Activated T-cell treated with anti-CD3 and anti-CD28 coated beads, Interleukin-2, amount 50 U/mL, for 4 hours (primary cell): ENCODE data around the gene CTAGE1. TPM values are rescaled to one million over a fixed set of nuclear protein-coding genes. Genes with fewer than 3 reads are reported as not detected.
A peak's percentile ranks its signal among the peaks of the same experiment; 100 is the strongest.
"Not testable (repeated sequence)": the region's sequence is repeated elsewhere in the genome, so short reads cannot be mapped to it uniquely, and the experiment has no call there.

Experiments
- ATAC-seq, 2 donors: fragments of 200-7000 bp; cut with Tn5 transposase; one replicate each; pipeline ENCODE4 v1.10.0; 2021
- DNase-seq: peaks from one replicate; pipeline ENCODE4 v3.0.0-alpha.2; 2020
- H3K27me3 Mint-ChIP-seq: one replicate; pipeline ENCODE4 v1.8.0; 2021; ENCODE audit warnings: low read depth, mixed read lengths
- H3K36me3 Mint-ChIP-seq: one replicate; pipeline ENCODE4 v1.8.0; 2022; ENCODE audit warnings: mixed read lengths; ENCODE audit not compliant: insufficient read depth
- H3K4me1 Mint-ChIP-seq: one replicate; pipeline ENCODE4 v1.8.0; 2021; ENCODE audit warnings: low read depth, mixed read lengths
- H3K4me3 Mint-ChIP-seq: one replicate; pipeline ENCODE4 v1.8.0; 2021; ENCODE audit warnings: mild to moderate bottlenecking, moderate library complexity, mixed read lengths
- H3K9me3 Mint-ChIP-seq: one replicate; pipeline ENCODE4 v1.8.0; 2021; ENCODE audit warnings: mixed read lengths
- total RNA-seq, 3 donors: library from RNA; stranded (reverse); gene quantifications; one replicate each; pipeline ENCODE4 v1.2.1, GENCODE V29; 2021

The CTAGE1 gene
- total RNA-seq, 3 donors from 2014 or later = not detected

GRCh38 chr18:22423878-22424564 lies 6.3 kb upstream of the CTAGE1 start:
- Mint-ChIP-seq H3K36me3 (no peaks in the 10 kb centered on the region), H3K9me3 (peaks cover 3% of the 10 kb centered on the region), H3K4me1 (no peaks in the 10 kb centered on the region), H3K4me3 (no peak overlapping the region), H3K27me3 (no peaks in the 10 kb centered on the region)
- DNase-seq (no peak), ATAC-seq (no peak)

GRCh38 chr18:22422909-22423548 lies 5.3 kb upstream of the CTAGE1 start:
- Mint-ChIP-seq H3K9me3 (peaks cover 7% of the 10 kb centered on the region), H3K27me3 (peaks cover 4% of the 10 kb centered on the region), H3K36me3 (no peaks in the 10 kb centered on the region), H3K4me3 (no peak overlapping the region), H3K4me1 (no peaks in the 10 kb centered on the region)
- ATAC-seq (no peak), DNase-seq (no peak)

DNA sequence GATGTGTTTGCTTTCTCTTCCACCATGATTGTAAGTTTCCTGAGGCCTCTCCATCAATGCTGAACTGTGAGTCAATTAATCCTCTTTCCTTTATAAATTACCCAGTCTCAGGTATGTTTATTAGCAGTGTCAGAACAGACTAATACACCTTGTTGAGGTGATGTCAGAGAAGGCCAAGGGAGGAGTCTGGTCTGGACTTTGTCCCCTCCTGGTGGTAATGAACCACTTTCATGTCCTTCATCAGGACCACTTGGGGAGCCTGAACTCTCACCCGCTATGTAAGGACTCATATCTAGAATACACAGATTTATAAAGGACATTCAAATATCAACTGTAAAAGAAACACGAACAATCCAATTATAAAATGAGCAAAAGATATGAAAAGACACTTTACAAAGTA lies 2.9 kb upstream of the CTAGE1 start:
- ATAC-seq (no peak), DNase-seq (no peak)
- Mint-ChIP-seq H3K4me1 (no peaks in the 10 kb centered on the region), H3K9me3 (peaks cover 4% of the 10 kb centered on the region), H3K4me3 (no peak overlapping the region), H3K36me3 (no peaks in the 10 kb centered on the region), H3K27me3 (peaks cover 4% of the 10 kb centered on the region)

GRCh38 chr18:22412176-22412911 lies 5.4 kb downstream of the CTAGE1 start:
- Mint-ChIP-seq H3K27me3 (no peaks in the 10 kb centered on the region), H3K36me3 (no peaks in the 10 kb centered on the region), H3K4me1 (peaks cover 8% of the 10 kb centered on the region), H3K4me3 (no peak overlapping the region), H3K9me3 (peaks cover 12% of the 10 kb centered on the region)
- ATAC-seq (no peak), DNase-seq (no peak)

- no peak for ATAC-seq
- peaks cover 12% of the 10 kb centered on the region for H3K4me1 Mint-ChIP-seq
- no peak for DNase-seq
Measured at GRCh38 chr18:22411446-22411845, 6.3 kb downstream of the CTAGE1 start.

DNA sequence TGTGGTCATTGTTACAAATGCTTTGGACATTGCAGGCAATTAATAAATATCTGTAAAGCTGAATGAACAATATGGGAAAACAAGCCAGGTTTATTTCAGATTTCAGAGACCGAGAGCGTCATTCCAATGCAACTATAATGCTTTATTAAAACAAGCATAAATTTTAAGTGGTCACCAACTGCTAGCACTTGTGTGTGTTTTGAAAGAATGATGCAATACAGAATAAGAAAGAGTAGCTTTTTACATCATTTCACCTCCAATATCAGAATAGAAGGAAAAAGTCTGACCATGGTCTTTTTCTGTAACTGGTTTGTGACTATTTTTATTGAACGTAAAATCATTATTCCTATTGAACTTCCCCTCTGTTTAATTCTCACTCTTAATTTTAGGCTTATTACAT lies 7.6 kb downstream of the CTAGE1 start:
- no peaks in the 10 kb centered on the region for H3K36me3 Mint-ChIP-seq
- no peaks in the 10 kb centered on the region for H3K27me3 Mint-ChIP-seq
- ATAC-seq (no peak), DNase-seq (no peak)
- peaks cover 16% of the 10 kb centered on the region for H3K9me3 Mint-ChIP-seq
- peaks cover 14% of the 10 kb centered on the region for H3K4me1 Mint-ChIP-seq
- no peak overlapping the region for H3K4me3 Mint-ChIP-seq

More at GRCh38 chr18:22411446-22411845, 6.3 kb downstream of the CTAGE1 start:
- Mint-ChIP-seq H3K27me3 (no peaks in the 10 kb centered on the region), H3K9me3 (peaks cover 16% of the 10 kb centered on the region), H3K4me3 (no peak overlapping the region), H3K36me3 (no peaks in the 10 kb centered on the region)

- Mint-ChIP-seq H3K27me3 (no peaks in the 10 kb centered on the region), H3K36me3 (no peaks in the 10 kb centered on the region), H3K9me3 (peaks cover 16% of the 10 kb centered on the region), H3K4me3 (no peak overlapping the region), H3K4me1 (peaks cover 14% of the 10 kb centered on the region)
- ATAC-seq (no peak), DNase-seq (no peak)
Measured at GRCh38 chr18:22409445-22409844, 8.3 kb downstream of the CTAGE1 start.

DNA sequence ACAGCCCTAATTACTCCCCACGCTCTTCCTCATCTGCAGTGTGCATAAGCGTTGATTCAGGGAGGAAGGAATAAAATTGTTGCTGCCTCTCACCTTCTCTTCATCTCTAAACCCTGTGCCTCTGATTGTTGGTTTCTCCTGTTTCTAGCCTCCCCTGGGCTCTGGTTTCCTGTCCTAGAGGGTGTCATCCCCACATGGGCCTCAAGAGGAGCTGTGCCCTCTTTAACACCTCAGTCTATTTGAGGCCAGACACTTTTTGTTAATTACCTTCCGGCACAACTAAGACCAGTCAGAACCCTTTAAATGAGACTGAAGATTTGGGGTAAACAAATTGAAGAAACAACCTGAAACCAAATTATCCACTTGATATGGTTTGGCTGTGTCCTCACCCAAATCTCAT lies 9.7 kb downstream of the CTAGE1 start:
- H3K4me1 Mint-ChIP-seq = peaks cover 14% of the 10 kb centered on the region

DNA sequence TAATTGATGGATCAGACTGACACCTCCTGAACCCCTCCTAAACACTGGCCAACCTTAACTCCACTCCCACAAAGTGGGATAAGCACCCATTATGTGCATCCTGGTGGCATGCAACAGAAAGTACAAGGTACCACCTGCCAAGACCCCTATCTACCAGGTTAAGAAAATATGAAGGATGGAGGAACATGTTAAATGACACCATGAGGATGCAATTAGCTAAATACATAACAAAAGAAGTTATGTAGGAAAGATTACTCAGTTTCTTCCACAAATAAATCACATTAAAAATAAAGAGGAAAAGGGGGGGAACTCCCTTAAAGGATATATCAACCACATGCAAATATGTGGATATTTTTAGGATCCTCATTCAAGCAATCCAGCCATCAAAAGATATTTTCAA lies 12.6 kb downstream of the CTAGE1 start:
- ATAC-seq = no peak
- Mint-ChIP-seq H3K4me1 (peaks cover 14% of the 10 kb centered on the region), H3K27me3 (no peaks in the 10 kb centered on the region), H3K9me3 (peaks cover 23% of the 10 kb centered on the region), H3K4me3 (no peak overlapping the region), H3K36me3 (no peaks in the 10 kb centered on the region)
- DNase-seq = no peak

More for the DNA sequence above, 9.7 kb downstream of the CTAGE1 start:
- ATAC-seq (peak in 1 of 2 donors; percentile 41), DNase-seq (no peak)
- no peaks in the 10 kb centered on the region for H3K27me3 Mint-ChIP-seq
- no peaks in the 10 kb centered on the region for H3K36me3 Mint-ChIP-seq
- peaks cover 19% of the 10 kb centered on the region for H3K9me3 Mint-ChIP-seq
- no peak overlapping the region for H3K4me3 Mint-ChIP-seq

DNA sequence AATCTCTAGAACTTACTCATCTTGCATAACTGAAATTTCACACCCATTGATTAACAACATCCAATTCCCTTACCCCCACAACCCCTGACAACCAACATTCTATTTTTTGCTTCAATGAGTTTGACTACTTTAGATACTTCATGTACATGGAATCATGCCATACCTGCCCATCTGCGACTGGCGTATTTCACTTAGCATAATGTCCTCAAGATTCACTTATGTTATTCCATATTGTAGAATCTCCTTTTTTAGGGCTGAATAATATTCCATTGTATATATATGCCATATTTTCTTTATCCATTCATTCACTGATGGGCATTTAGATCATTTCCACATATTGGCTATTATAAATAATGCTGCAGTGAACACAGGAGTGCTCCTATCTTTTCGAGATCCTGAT lies 13.8 kb downstream of the CTAGE1 start:
- no peak for DNase-seq
- no peak for ATAC-seq
- H3K4me1 Mint-ChIP-seq = peaks cover 14% of the 10 kb centered on the region
- H3K9me3 Mint-ChIP-seq = peaks cover 18% of the 10 kb centered on the region
- H3K36me3 Mint-ChIP-seq = no peaks in the 10 kb centered on the region
- H3K4me3 Mint-ChIP-seq = no peak overlapping the region
- H3K27me3 Mint-ChIP-seq = no peaks in the 10 kb centered on the region

DNA sequence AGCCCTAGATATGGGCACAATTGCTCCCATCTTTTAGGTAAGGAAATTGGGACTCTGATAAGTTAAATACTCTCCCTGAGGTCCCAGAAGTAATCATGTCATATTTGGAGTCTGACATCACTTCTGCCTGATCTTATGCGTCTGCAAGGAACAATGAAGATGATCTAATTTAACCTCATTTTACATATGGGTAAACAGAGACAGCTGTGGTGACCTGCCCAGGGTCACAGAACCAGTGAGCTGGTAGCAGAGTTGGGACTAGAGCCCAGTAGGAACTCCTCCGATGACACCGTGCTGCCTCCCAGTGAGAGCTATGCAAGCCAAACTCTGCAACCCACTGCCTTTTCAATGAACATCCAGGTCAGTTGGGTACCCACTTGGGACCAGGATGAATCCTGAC lies 17.8 kb downstream of the CTAGE1 start:
- DNase-seq (no peak), ATAC-seq (no peak)
- H3K4me3 Mint-ChIP-seq = no peak overlapping the region
- peaks cover 8% of the 10 kb centered on the region for H3K9me3 Mint-ChIP-seq
- no peaks in the 10 kb centered on the region for H3K4me1 Mint-ChIP-seq
- H3K27me3 Mint-ChIP-seq = no peaks in the 10 kb centered on the region
- no peaks in the 10 kb centered on the region for H3K36me3 Mint-ChIP-seq

- Mint-ChIP-seq H3K4me1 (no peaks in the 10 kb centered on the region), H3K4me3 (no peak overlapping the region), H3K27me3 (no peaks in the 10 kb centered on the region), H3K9me3 (peaks cover 4% of the 10 kb centered on the region), H3K36me3 (no peaks in the 10 kb centered on the region)
- DNase-seq (no peak), ATAC-seq (no peak)
Measured at GRCh38 chr18:22398464-22398863, 19.3 kb downstream of the CTAGE1 start.

- Mint-ChIP-seq H3K27me3 (no peaks in the 10 kb centered on the region), H3K4me3 (no peak overlapping the region), H3K36me3 (no peaks in the 10 kb centered on the region), H3K4me1 (peaks cover 8% of the 10 kb centered on the region), H3K9me3 (no peaks in the 10 kb centered on the region)
- DNase-seq (no peak), ATAC-seq (no peak)
Measured at GRCh38 chr18:22394428-22394827, 23.3 kb downstream of the CTAGE1 start.

GRCh38 chr18:22393164-22393563 lies 24.6 kb downstream of the CTAGE1 start:
- ATAC-seq, H3K4me3 Mint-ChIP-seq, DNase-seq, H3K27me3 Mint-ChIP-seq, H3K36me3 Mint-ChIP-seq, H3K9me3 Mint-ChIP-seq, H3K4me1 Mint-ChIP-seq: not testable (repeated sequence)
